ENCODE measurements around the gene ELMO1.

DNA sequence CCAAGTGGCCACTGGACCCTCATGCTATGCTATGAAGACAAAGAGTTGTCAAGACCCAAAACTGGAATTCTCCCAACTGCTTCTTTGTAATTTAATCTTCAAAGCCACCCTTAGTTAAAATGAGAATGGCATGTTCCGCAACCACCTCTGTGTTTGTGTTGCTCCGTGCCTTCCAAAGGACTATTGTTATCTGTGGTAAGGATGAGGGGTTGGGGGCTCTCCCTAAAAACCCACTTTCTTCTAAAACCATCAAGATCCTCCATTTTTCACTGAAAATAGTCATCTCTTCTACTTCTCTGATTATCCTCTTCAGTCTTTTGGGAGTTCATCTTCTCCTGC, 502.3 kb downstream of the ELMO1 start:
- TF ChIP-seq, protein P1, sequence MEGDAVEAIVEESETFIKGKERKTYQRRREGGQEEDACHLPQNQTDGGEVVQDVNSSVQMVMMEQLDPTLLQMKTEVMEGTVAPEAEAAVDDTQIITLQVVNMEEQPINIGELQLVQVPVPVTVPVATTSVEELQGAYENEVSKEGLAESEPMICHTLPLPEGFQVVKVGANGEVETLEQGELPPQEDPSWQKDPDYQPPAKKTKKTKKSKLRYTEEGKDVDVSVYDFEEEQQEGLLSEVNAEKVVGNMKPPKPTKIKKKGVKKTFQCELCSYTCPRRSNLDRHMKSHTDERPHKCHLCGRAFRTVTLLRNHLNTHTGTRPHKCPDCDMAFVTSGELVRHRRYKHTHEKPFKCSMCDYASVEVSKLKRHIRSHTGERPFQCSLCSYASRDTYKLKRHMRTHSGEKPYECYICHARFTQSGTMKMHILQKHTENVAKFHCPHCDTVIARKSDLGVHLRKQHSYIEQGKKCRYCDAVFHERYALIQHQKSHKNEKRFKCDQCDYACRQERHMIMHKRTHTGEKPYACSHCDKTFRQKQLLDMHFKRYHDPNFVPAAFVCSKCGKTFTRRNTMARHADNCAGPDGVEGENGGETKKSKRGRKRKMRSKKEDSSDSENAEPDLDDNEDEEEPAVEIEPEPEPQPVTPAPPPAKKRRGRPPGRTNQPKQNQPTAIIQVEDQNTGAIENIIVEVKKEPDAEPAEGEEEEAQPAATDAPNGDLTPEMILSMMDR (IDR thresholded peaks at IDR 0.05): no peak
- no peak for TF ChIP-seq POLR2A (IDR thresholded peaks at IDR 0.05)

Measured in ovary (tissue), 3 donors.